ENCODE data around the gene S100PBP.
A peak's percentile ranks its signal among the peaks of the same experiment; 100 is the strongest.
"Not testable (repeated sequence)": the region's sequence is repeated elsewhere in the genome, so short reads cannot be mapped to it uniquely, and the experiment has no call there.

S100PBP gene

GRCh38 chr1:32898958-32899357 lies 81.5 kb downstream of the S100PBP start:
- no peak for TF ChIP-seq ZNF274 (IDR thresholded peaks at IDR 0.05; ENCODE audit: low read depth, low read length)
- no peak overlapping the region for H3K4me3 ChIP-seq (ENCODE audit: low read length)

DNA sequence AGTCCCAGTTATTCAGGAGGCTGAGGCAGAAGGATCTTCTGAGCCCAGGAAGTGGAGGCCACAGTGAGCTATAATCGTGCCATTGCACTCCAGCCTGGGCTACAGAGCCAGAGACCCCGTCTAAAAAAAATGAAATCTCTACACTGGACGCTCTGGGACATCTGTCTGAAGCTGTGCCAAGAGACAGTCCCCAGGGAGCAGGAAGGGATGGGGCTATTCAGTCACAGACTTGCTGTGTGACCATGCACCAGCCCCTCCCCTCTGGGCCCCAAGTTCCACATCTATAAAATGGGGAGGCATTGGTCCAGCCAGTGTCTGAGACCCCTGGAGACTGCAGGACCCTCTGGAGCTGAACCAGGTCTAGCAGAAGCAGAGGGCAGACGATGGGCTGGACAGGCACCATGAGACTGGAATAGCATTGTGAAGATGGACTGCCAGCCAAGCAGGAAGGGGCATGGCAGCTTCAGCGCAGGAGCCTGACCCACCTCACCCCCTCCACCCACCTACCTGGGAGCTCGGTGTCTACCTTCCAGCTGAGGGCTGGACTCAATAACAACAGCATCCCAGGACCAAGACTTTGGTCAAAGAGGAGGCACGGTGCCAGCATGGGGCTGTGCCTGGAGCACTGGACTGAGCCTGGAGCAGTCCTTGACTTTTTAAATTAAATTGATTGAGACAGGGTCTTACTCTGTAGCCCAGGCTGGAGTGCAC lies 82.3 kb downstream of the S100PBP start:
- no peak for TF ChIP-seq ZNF274 (IDR thresholded peaks at IDR 0.05; ENCODE audit: low read depth, low read length)
- no peak overlapping the region for H3K4me3 ChIP-seq (ENCODE audit: low read length)

GRCh38 chr1:32900371-32900955 lies 83.0 kb downstream of the S100PBP start:
- no peak for TF ChIP-seq ZNF274 (IDR thresholded peaks at IDR 0.05; ENCODE audit: low read depth, low read length)

GRCh38 chr1:32900956-32901822 lies 83.7 kb downstream of the S100PBP start, which contains the start of gene TMEM54:
TMEM54 (minus strand) TSS chr1:32901389; CDS start chr1:32901238, 151 bp downstream.
- no peak for TF ChIP-seq ZNF274 (IDR thresholded peaks at IDR 0.05; ENCODE audit: low read depth, low read length)
- peak within 1 kb of the TSS; percentile 42; the same call in 1 of the 2 replicates for H3K4me3 ChIP-seq (ENCODE audit: low read length)

More at GRCh38 chr1:32900371-32900955, 83.0 kb downstream of the S100PBP start:
- no peak overlapping the region for H3K4me3 ChIP-seq (ENCODE audit: low read length)

DNA sequence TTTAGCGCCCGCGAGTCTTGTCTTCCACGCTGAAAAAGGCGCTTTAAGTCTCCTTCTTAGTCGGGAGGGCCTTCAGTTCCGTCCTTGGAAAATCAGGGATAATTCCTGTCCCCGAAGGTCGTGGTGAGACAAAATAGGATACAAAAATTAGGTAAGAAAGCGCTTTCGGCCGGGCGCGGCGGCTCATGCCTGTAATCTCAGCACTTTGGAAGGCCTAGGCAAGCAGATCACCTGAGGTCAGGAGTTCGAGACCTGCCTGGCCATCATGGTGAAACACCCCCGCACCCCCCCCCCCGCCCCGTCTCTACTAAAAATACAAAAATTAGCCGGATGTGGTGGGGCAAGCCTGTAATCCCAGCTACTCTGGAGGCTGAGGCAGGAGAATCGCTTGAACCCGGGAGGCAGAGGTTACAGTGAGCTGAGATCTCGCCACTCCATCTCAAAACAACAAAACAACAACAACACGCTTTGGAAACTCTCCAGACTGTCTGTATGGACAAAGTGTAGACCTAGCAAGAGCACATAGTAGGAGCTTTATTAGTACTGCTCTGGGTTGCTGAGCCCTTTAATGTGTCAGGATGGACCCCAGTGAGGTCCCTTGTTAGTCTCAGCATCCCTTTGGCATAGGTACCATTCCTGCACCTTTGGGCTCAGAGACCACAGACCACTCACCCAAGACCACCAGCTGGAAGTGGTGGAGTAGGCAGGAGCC lies 84.5 kb downstream of the S100PBP start:
- peak overlapping the region; percentile 42; the same call in 1 of the 2 replicates for H3K4me3 ChIP-seq (ENCODE audit: low read length)

DNA sequence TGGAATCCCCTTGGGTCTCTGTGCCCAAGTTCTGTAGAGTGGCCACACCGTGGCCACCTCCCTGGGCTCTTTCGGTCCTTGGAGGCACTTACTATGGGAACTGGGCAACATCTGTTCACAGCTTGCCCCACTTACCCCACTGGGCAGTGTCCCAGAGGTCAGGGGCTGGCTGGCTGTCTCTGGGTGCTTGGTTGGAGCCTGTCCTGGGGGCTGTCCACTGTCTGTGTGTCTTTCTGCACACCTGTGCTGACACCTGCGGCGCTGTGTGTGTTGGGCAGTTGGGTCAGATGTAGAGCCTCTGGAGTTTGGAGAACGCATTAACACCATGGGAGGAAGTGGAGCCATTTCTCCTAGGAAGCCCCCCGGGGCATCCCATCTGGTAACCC lies 85.1 kb downstream of the S100PBP start:
- no peak for TF ChIP-seq ZNF274 (IDR thresholded peaks at IDR 0.05; ENCODE audit: low read depth, low read length)
- H3K4me3 ChIP-seq (ENCODE audit: low read length): no peak overlapping the region

More for the DNA sequence above, 84.5 kb downstream of the S100PBP start:
- TF ChIP-seq ZNF274 (IDR thresholded peaks at IDR 0.05; ENCODE audit: low read depth, low read length): no peak

DNA sequence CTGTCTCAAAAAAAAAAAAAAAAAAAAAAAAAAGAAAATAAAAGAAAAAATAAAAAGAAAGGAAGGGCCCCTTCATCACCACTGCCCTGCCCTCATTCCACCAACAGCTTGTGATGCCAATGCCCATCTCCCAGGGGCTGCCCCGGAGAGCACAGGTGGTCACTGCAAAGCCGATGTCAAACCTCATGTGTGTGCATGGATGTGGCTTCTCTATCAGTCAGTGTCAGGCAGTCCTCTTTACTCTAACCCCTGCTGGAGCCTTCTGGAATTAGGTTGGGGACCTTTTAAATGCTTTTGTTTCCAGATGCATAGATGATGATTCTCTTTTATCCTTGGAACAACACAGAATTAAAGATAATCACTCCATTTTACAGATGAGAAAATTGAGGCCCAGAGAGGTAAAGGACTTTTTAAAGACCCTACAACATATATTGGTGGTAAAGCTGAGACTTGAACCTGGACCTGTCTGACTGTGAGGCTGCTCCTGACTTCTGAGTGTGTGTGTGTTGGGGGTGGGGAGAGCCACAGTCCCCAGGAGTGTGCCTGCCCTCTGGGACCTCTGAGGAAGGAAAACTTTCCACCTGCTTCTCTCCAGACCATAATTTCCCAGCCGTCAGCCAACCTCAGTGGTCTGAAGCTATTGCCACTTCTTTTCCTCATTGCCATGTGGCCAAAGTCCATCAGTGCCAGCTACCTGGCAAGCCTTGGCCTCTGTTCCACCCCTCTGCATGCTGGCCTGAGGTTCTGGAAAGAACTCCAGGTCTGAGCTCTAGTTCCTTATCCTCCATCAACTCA lies 86.7 kb downstream of the S100PBP start:
- no peak for TF ChIP-seq ZNF274 (IDR thresholded peaks at IDR 0.05; ENCODE audit: low read depth, low read length)
- H3K4me3 ChIP-seq (ENCODE audit: low read length): no peak overlapping the region

DNA sequence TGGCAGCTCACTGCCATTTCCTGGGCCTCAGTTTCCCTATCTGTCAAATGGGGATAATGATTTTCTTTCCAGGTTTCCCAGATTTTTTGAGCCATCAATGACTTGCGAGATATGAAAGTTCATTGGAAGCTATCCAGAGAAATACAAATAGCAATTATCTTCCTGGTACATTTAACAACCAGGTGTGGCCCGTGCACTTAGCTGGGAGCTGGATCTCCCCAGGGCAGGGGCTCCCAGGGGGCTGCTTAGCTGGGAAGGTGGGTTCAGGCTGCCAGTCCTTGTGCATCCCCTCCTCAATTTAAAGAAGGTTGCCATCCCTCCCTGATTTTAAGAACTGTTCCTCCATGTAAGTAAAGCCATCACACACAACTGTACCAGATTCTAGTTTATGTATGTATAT lies 87.3 kb downstream of the S100PBP start:
- H3K4me3 ChIP-seq (ENCODE audit: low read length): no peak overlapping the region
- TF ChIP-seq ZNF274 (IDR thresholded peaks at IDR 0.05; ENCODE audit: low read depth, low read length): no peak

DNA sequence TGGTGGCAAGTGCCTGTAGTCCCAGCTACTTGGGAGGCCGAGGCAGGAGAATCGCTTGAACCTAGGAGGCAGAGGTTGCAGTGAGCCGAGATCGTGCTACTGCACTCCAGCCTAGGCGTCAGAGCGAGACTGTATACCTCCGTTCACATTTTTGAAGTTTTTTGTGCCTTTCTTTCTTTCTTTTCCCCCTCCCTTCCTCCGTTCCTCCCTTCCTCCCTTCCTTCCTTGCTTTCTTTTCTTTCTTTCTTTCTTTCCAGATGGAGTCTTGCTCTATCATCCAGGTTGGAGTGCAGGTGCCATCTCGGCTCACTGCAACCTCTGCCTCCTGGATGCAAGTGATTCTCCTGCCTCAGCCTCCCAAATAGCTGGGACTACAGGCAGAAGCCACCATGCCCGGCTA lies 88.1 kb downstream of the S100PBP start:
- not testable (repeated sequence) for H3K4me3 ChIP-seq (ENCODE audit: low read length)

DNA sequence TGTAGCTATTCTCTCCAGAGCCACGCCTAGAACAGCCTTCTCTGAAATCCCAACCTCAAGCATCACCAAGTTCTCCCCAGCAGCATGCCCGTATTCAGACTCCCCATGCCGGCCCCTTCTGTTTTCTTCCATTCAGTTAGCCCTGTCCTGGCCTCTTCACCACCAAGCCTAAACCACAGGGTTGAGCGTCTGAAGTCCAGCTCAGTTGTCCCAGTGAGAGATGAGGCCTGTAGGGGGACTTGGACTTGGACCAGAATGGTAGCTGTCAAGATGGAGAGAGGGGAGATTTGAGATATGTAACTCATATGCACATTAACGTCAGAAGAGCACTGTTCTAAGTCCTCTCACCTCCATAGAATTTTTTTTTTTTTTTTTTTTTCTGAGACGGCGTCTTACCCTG lies 89.2 kb downstream of the S100PBP start:
- H3K4me3 ChIP-seq (ENCODE audit: low read length): no peak overlapping the region
- no peak for TF ChIP-seq ZNF274 (IDR thresholded peaks at IDR 0.05; ENCODE audit: low read depth, low read length)

- no peak for TF ChIP-seq ZNF274 (IDR thresholded peaks at IDR 0.05; ENCODE audit: low read depth, low read length)
- no peak overlapping the region for H3K4me3 ChIP-seq (ENCODE audit: low read length)
These were observed 90.0 kb downstream of the S100PBP start for GRCh38 chr1:32907435-32907834.

All from GM08714 (cell line).